Measurements from ENCODE around the gene ZBTB8A. TPM values are rescaled to one million over a fixed set of nuclear protein-coding genes. Genes with fewer than 3 reads are reported as not detected.

ZBTB8A gene
- total and polyA plus RNA-seq, 2 of the 13 experiments (the other 11 are each of a cell fraction or from before 2014, with no cell fraction given), result 1.3 to 3.7 TPM

DNA sequence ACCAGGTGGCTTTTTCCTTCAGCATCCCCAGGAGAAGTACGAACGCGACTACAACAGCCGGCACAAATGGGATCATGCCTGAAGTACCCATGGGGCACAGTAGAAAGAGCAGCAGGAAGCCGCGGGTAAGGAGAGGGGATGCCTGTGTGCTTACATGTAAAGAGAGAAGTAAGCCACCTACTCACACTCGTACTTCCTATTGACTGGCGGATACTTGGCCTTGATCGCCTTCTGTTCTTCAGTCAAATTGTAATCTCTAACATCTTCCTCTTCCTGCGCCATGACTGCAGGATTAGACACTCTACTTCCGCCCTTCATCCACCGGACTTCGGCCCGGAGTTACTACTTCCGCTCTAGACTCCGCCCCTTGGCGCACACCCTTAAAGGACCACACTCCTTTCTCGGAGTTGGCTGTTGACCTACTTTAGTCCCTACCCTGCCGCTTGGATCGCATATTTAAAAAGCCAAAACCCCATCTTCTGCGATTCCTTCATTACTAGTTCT, 111.1 kb downstream of the ZBTB8A start, which contains the start of gene ZBTB8OS (continued):
- TF ChIP-seq, protein P1, sequence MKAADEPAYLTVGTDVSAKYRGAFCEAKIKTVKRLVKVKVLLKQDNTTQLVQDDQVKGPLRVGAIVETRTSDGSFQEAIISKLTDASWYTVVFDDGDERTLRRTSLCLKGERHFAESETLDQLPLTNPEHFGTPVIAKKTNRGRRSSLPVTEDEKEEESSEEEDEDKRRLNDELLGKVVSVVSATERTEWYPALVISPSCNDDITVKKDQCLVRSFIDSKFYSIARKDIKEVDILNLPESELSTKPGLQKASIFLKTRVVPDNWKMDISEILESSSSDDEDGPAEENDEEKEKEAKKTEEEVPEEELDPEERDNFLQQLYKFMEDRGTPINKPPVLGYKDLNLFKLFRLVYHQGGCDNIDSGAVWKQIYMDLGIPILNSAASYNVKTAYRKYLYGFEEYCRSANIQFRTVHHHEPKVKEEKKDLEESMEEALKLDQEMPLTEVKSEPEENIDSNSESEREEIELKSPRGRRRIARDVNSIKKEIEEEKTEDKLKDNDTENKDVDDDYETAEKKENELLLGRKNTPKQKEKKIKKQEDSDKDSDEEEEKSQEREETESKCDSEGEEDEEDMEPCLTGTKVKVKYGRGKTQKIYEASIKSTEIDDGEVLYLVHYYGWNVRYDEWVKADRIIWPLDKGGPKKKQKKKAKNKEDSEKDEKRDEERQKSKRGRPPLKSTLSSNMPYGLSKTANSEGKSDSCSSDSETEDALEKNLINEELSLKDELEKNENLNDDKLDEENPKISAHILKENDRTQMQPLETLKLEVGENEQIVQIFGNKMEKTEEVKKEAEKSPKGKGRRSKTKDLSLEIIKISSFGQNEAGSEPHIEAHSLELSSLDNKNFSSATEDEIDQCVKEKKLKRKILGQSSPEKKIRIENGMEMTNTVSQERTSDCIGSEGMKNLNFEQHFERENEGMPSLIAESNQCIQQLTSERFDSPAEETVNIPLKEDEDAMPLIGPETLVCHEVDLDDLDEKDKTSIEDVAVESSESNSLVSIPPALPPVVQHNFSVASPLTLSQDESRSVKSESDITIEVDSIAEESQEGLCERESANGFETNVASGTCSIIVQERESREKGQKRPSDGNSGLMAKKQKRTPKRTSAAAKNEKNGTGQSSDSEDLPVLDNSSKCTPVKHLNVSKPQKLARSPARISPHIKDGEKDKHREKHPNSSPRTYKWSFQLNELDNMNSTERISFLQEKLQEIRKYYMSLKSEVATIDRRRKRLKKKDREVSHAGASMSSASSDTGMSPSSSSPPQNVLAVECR (CRISPR knock-in tag; IDR thresholded peaks at IDR 0.05; ENCODE audit: borderline replicate concordance), result peak; percentile 73
- TF ChIP-seq FOXM1 (CRISPR knock-in tag; IDR thresholded peaks at IDR 0.05), result no peak
- no peak for TF ChIP-seq ZFP36L2 (CRISPR knock-in tag; IDR thresholded peaks at IDR 0.05)
- no peak; the same call in 1 of the 2 replicates for TF ChIP-seq ZKSCAN8 (CRISPR knock-in tag; IDR thresholded peaks at IDR 0.05; ENCODE audit: borderline replicate concordance)
- TF ChIP-seq ZNF253 (CRISPR knock-in tag; IDR thresholded peaks at IDR 0.05; ENCODE audit: borderline replicate concordance), result no peak
- no peak for TF ChIP-seq PLRG1 (conservative IDR thresholded peaks at IDR 0.05)
- TF ChIP-seq, protein P2, sequence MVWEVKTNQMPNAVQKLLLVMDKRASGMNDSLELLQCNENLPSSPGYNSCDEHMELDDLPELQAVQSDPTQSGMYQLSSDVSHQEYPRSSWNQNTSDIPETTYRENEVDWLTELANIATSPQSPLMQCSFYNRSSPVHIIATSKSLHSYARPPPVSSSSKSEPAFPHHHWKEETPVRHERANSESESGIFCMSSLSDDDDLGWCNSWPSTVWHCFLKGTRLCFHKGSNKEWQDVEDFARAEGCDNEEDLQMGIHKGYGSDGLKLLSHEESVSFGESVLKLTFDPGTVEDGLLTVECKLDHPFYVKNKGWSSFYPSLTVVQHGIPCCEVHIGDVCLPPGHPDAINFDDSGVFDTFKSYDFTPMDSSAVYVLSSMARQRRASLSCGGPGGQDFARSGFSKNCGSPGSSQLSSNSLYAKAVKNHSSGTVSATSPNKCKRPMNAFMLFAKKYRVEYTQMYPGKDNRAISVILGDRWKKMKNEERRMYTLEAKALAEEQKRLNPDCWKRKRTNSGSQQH (CRISPR knock-in tag; IDR thresholded peaks at IDR 0.05; ENCODE audit: low read depth), result peak; percentile 31; the same call in 1 of the 2 replicates
- TF ChIP-seq ZNF34 (CRISPR knock-in tag; IDR thresholded peaks at IDR 0.05; ENCODE audit: borderline replicate concordance), result no peak
- TF ChIP-seq SRF (IDR thresholded peaks at IDR 0.05; ENCODE audit: low read depth, low read length), result no peak
- no peak for TF ChIP-seq SMAD1 (CRISPR knock-in tag; IDR thresholded peaks at IDR 0.05; ENCODE audit: borderline replicate concordance, low read depth)
- TF ChIP-seq, protein P3, sequence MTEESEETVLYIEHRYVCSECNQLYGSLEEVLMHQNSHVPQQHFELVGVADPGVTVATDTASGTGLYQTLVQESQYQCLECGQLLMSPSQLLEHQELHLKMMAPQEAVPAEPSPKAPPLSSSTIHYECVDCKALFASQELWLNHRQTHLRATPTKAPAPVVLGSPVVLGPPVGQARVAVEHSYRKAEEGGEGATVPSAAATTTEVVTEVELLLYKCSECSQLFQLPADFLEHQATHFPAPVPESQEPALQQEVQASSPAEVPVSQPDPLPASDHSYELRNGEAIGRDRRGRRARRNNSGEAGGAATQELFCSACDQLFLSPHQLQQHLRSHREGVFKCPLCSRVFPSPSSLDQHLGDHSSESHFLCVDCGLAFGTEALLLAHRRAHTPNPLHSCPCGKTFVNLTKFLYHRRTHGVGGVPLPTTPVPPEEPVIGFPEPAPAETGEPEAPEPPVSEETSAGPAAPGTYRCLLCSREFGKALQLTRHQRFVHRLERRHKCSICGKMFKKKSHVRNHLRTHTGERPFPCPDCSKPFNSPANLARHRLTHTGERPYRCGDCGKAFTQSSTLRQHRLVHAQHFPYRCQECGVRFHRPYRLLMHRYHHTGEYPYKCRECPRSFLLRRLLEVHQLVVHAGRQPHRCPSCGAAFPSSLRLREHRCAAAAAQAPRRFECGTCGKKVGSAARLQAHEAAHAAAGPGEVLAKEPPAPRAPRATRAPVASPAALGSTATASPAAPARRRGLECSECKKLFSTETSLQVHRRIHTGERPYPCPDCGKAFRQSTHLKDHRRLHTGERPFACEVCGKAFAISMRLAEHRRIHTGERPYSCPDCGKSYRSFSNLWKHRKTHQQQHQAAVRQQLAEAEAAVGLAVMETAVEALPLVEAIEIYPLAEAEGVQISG (CRISPR knock-in tag; IDR thresholded peaks at IDR 0.05), result peak; percentile 84
- TF ChIP-seq KLF9 (CRISPR knock-in tag; IDR thresholded peaks at IDR 0.05; ENCODE audit: low read depth), result no peak
- 0 out of 2 replicates have a peak, but pooled peaks have one; percentile 32 for TF ChIP-seq PPARG (CRISPR knock-in tag; conservative IDR thresholded peaks at IDR 0.05)
- no peak for TF ChIP-seq MEF2D (CRISPR knock-in tag; IDR thresholded peaks at IDR 0.05)
- TF ChIP-seq ZFP62 (CRISPR knock-in tag; IDR thresholded peaks at IDR 0.05), result no peak
- 0 out of 2 replicates have a peak, but pooled peaks have one; percentile 26 for TF ChIP-seq CBX5 (CRISPR knock-in tag; IDR thresholded peaks at IDR 0.05; ENCODE audit: borderline replicate concordance)
- TF ChIP-seq ZNF557 (CRISPR knock-in tag; IDR thresholded peaks at IDR 0.05), result no peak
- TF ChIP-seq ZNF121 (CRISPR knock-in tag; IDR thresholded peaks at IDR 0.05), result no peak
- TF ChIP-seq, protein P4, sequence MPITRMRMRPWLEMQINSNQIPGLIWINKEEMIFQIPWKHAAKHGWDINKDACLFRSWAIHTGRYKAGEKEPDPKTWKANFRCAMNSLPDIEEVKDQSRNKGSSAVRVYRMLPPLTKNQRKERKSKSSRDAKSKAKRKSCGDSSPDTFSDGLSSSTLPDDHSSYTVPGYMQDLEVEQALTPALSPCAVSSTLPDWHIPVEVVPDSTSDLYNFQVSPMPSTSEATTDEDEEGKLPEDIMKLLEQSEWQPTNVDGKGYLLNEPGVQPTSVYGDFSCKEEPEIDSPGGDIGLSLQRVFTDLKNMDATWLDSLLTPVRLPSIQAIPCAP (CRISPR knock-in tag; IDR thresholded peaks at IDR 0.05; ENCODE audit: low read depth), result no peak
- TF ChIP-seq GABPB1 (CRISPR knock-in tag; IDR thresholded peaks at IDR 0.05), result peak; percentile 90
- TF ChIP-seq MIXL1 (CRISPR knock-in tag; IDR thresholded peaks at IDR 0.05), result peak; percentile 39; the same call in 1 of the 2 replicates
- no peak for TF ChIP-seq ZNF713 (CRISPR knock-in tag; IDR thresholded peaks at IDR 0.05)

Data from HepG2 (cell line).